GM23248 (cell line): Measurements from ENCODE around the gene SLC25A45. TPM values are rescaled to one million over a fixed set of nuclear protein-coding genes. Genes with fewer than 3 reads are reported as not detected.

Experiments
- DNase-seq: peaks from one replicate; pipeline ENCODE4 v3.0.0-alpha.2; 2015
- H2AFZ ChIP-seq: fragments of 200-600 bp; sonication (generic); 2 replicates; pipeline ENCODE4 v1.6.1; 2016; ENCODE audit warnings: antibody characterized with exemption
- H3F3A ChIP-seq: fragments of 200-600 bp; sonication (generic); 2 replicates; pipeline ENCODE4 v1.6.1; 2016; ENCODE audit warnings: mild to moderate bottlenecking, antibody characterized with exemption, mixed run types; ENCODE audit not compliant: insufficient read depth
- H3K27ac ChIP-seq: fragments of 200-600 bp; sonication (generic); 2 replicates; pipeline ENCODE4 v1.5.1; 2016; ENCODE audit warnings: mild to moderate bottlenecking
- H3K27me3 ChIP-seq: fragments of 200-600 bp; sonication (generic); replicated peaks from 2 replicates; pipeline ENCODE4 v1.6.1; 2016; ENCODE audit warnings: mild to moderate bottlenecking; ENCODE audit not compliant: insufficient read depth
- H3K36me3 ChIP-seq: fragments of 200-600 bp; sonication (generic); 2 replicates; pipeline ENCODE4 v1.6.1; 2016; ENCODE audit warnings: low read depth, mild to moderate bottlenecking
- H3K4me1 ChIP-seq: fragments of 200-600 bp; sonication (generic); 2 replicates; pipeline ENCODE4 v1.6.1; 2016; ENCODE audit warnings: mild to moderate bottlenecking; ENCODE audit not compliant: insufficient read depth
- H3K4me2 ChIP-seq: fragments of 200-600 bp; sonication (generic); one replicate; pipeline ENCODE4 v1.6.1; 2016; ENCODE audit warnings: mild to moderate bottlenecking; ENCODE audit not compliant: unreplicated experiment
- H3K4me3 ChIP-seq: fragments of 200-600 bp; sonication (generic); 2 replicates; pipeline ENCODE4 v1.5.1; 2016; ENCODE audit warnings: mild to moderate bottlenecking
- H3K79me2 ChIP-seq: fragments of 200-600 bp; sonication (generic); 2 replicates; pipeline ENCODE4 v1.6.1; 2016; ENCODE audit warnings: mild to moderate bottlenecking; ENCODE audit not compliant: insufficient read depth
- H3K9ac ChIP-seq: fragments of 200-600 bp; sonication (generic); 2 replicates; pipeline ENCODE4 v1.6.1; 2016; ENCODE audit warnings: mild to moderate bottlenecking
- H3K9me2 ChIP-seq: fragments of 200-600 bp; sonication (generic); 2 replicates; pipeline ENCODE4 v1.6.1; 2016; ENCODE audit warnings: mixed run types, mild to moderate bottlenecking, moderate library complexity; ENCODE audit not compliant: insufficient read depth
- H3K9me3 ChIP-seq: fragments of 200-600 bp; sonication (generic); one replicate; pipeline ENCODE4 v1.6.1; 2017; ENCODE audit warnings: low read depth
- H4K20me1 ChIP-seq: fragments of 200-600 bp; sonication (generic); 2 replicates; pipeline ENCODE4 v1.6.0; 2016; ENCODE audit not compliant: insufficient read depth
- EZH2 ChIP-seq: fragments of 200-600 bp; sonication (generic); IDR thresholded peaks from 2 replicates; pipeline ENCODE4 v1.6.1; 2018; ENCODE audit warnings: antibody characterized with exemption, mild to moderate bottlenecking; ENCODE audit not compliant: insufficient read depth, poor library complexity, severe bottlenecking
- EZH2phosphoT487 ChIP-seq: fragments of 200-600 bp; sonication (generic); IDR thresholded peaks from 2 replicates; pipeline ENCODE4 v1.6.1; 2018; ENCODE audit warnings: antibody characterized with exemption, moderate library complexity, mild to moderate bottlenecking, low read depth; ENCODE audit not compliant: insufficient read depth
- WGBS, 2 experiments: methylation state at CpG; one replicate each; pipeline ENCODE4 v1.1.6; 2015 to 2017; ENCODE audit warnings: low lambda C conversion rate in 2 of 2, low coverage in 1 of 2; ENCODE audit errors: missing lambda C conversion rate in 2 of 2; 5-methylcytosine and 5-hydroxymethylcytosine counted together
- in situ Hi-C: fragments of 300-500 bp; cut with MboI; formaldehyde crosslinking; loops from 2 replicates; pipeline ENCODE4 v1.15.0; 2020
- polyA plus RNA-seq: library from polyadenylated mRNA; unstranded; fragments of >200 nt; fragmentation: Nextera tagmentation; extraction: Ambion mirVana; gene quantifications from 2 replicates; pipeline ENCODE4 v1.2.1, GENCODE V29; 2016
- total RNA-seq: library from RNA; depleted of rRNA; stranded (reverse); fragments of >200 nt; shearing (Covaris generic); gene quantifications from 2 replicates; pipeline ENCODE4 v1.2.3, GENCODE V29; 2014

SLC25A45 gene
- total and polyA plus RNA-seq, 2 experiments from 2014 or later: 3.6 to 3.9 TPM

DNA sequence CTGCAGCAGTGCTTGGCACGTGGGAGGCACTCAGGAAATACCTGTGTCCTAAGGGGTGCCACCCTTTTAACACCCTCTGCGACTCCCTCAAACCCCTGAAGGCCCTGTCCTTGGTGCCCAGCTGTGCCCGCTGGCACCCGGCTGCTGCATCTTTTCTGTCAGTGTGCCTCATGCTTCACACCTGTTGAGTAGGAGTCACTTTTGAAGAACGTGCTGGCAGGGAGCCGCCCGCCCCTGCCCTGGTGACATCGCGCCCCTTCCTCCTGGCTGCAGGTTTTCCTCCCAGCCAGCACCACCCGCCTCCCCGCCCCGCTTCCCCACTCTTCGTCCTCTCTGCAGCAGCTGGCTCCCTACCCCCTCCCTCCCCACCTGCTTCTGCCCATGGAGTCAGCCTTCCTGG lies 21.8 kb upstream of the SLC25A45 start:
- DNase-seq: no peak
- H3K27me3 ChIP-seq: no peaks in the 10 kb centered on the region
- peaks cover 9% of the 10 kb centered on the region; the same call in 1 of the 2 replicates for H3F3A ChIP-seq
- H3K9me2 ChIP-seq: no peaks in the 10 kb centered on the region
- H2AFZ ChIP-seq: no peak overlapping the region
- H4K20me1 ChIP-seq: no peaks in the 10 kb centered on the region
- TF ChIP-seq EZH2phosphoT487 (no peak), EZH2 (no peak)
- no peak overlapping the region for H3K4me2 ChIP-seq
- no peaks in the 10 kb centered on the region for H3K9me3 ChIP-seq
- no peak overlapping the region for H3K9ac ChIP-seq
- peaks cover 49% of the 10 kb centered on the region for H3K79me2 ChIP-seq
- 73 to 83% methylated on average over 6 to 13 of the region's 13 CpGs for WGBS, 2 experiments
- H3K27ac ChIP-seq: no peak overlapping the region
- in situ Hi-C loops: no loop called here
- no peak overlapping the region for H3K4me3 ChIP-seq
- peaks cover 38% of the 10 kb centered on the region for H3K36me3 ChIP-seq
- 0 out of 2 replicates have a peak, but pooled peaks cover 4% of the 10 kb centered on the region for H3K4me1 ChIP-seq

DNA sequence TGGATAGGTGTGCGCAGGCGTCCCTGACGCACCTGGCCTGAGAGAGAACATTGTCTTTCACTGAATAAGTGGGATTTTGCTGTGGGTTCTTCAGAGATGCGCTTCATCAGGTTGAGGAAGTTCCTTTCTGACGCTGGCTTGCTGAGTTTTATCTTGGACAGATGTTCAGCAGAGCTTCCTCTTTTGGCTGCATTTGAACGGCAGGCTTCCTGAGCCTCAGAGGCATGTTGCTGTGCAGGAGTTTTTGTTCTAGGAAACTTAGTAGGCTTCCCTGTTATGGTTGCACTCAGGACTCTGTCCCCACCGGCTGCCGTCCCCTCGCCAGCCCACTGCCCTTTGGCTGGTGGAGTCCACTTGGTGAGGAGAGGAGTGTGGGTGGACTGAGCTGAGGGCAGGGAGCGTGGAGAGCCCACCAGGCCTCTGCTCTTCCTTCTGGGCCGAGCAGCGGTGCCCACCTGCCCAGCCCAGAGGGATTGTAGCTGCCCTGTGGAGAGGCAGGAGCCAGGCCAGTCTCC lies 21.2 kb upstream of the SLC25A45 start:
- Histone ChIP-seq H3K4me1 (0 out of 2 replicates have a peak, but pooled peaks cover 4% of the 10 kb centered on the region), H3F3A (peaks cover 9% of the 10 kb centered on the region; the same call in 1 of the 2 replicates), H3K9ac (no peak overlapping the region), H3K36me3 (peaks cover 33% of the 10 kb centered on the region), H3K9me3 (no peaks in the 10 kb centered on the region), H4K20me1 (no peaks in the 10 kb centered on the region), H3K27ac (no peak overlapping the region), H3K4me3 (no peak overlapping the region), H3K27me3 (no peaks in the 10 kb centered on the region), H3K9me2 (no peaks in the 10 kb centered on the region), H3K4me2 (no peak overlapping the region), H2AFZ (no peak overlapping the region), H3K79me2 (peaks cover 45% of the 10 kb centered on the region)
- WGBS, 2 experiments: 75 to 78% methylated on average over 12 of the region's 12 CpGs
- no peak for DNase-seq
- in situ Hi-C loops: no loop called here
- no peak for TF ChIP-seq EZH2phosphoT487
- TF ChIP-seq EZH2: no peak

DNA sequence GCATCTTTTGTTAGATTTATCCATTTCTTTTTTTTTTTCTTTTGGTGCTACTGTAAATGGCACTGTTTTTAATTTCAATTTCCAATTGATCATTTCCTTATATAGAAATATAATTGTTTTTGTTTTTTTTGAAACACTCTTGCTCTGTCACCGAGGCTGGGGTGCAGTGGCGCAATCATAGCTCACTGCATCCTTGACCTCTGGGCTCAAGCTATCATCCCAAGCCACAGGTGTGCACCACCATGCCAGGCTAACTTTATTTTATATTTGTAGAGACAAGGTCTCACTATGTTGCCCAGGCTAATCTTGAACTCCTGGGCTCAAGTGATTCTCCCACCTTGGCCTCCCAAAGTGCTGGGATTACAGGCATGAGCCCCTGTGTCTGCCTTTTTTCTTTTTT lies 20.3 kb upstream of the SLC25A45 start:
- Histone ChIP-seq H3K4me1 (no peaks in the 10 kb centered on the region), H2AFZ (no peak overlapping the region), H3K36me3 (peaks cover 29% of the 10 kb centered on the region; the same call in 1 of the 2 replicates), H3K4me2 (no peak overlapping the region), H4K20me1 (no peaks in the 10 kb centered on the region), H3K9me3 (no peaks in the 10 kb centered on the region), H3K27me3 (no peaks in the 10 kb centered on the region), H3K9me2 (no peaks in the 10 kb centered on the region), H3K79me2 (peaks cover 45% of the 10 kb centered on the region), H3F3A (peaks cover 9% of the 10 kb centered on the region; the same call in 1 of the 2 replicates), H3K27ac (no peak overlapping the region), H3K9ac (no peak overlapping the region), H3K4me3 (no peak overlapping the region)
- WGBS, 2 experiments: 63 to 67% methylated on average over 2 of the region's 2 CpGs
- in situ Hi-C loops: no loop called here
- no peak for TF ChIP-seq EZH2phosphoT487
- no peak for TF ChIP-seq EZH2
- no peak for DNase-seq

DNA sequence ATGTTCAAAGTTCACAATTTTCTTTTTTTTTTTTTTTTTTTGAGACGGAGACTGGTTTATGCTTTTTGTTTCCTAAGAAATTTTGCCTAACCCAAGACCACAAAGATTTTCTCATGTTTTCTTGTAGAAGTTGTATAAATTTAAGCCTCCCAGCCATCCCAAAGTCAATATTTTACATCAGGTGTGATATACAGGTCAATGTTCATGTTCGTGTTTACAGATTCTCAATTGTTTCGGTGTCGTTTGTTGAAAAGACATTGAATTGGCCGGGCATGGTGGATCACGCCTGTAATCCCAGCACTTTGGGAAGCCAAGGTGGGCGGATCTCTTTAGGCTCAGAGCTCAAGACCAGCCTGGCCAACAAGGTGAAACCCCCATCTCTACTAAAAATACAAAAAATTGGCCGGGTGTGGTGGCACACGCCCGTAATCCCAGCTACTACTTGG lies 19.4 kb upstream of the SLC25A45 start:
- Histone ChIP-seq H3K36me3 (peaks cover 24% of the 10 kb centered on the region; the same call in 1 of the 2 replicates), H3K4me2 (no peak overlapping the region), H2AFZ (no peak overlapping the region), H3K27ac (no peak overlapping the region), H3K27me3 (no peaks in the 10 kb centered on the region), H3K9me2 (no peaks in the 10 kb centered on the region), H3K4me1 (no peaks in the 10 kb centered on the region), H3K79me2 (peaks cover 45% of the 10 kb centered on the region), H4K20me1 (no peaks in the 10 kb centered on the region), H3K9ac (no peak overlapping the region), H3K9me3 (no peaks in the 10 kb centered on the region), H3F3A (peaks cover 9% of the 10 kb centered on the region; the same call in 1 of the 2 replicates), H3K4me3 (no peak overlapping the region)
- 92 to 93% methylated on average over 10 of the region's 10 CpGs for WGBS, 2 experiments
- TF ChIP-seq EZH2: no peak
- TF ChIP-seq EZH2phosphoT487: no peak
- no peak for DNase-seq
- in situ Hi-C loops: no loop called here
